IMR-90 (cell line): Measurements from ENCODE around the gene RRP8. TPM values are rescaled to one million over a fixed set of nuclear protein-coding genes. Genes with fewer than 3 reads are reported as not detected.

Experiments used
- ATAC-seq: fragments of 200-7000 bp; cut with Tn5 transposase; 2 replicates; pipeline ENCODE4 v1.9.1; 2020; ENCODE audit warnings: low read depth, mild to moderate bottlenecking, moderate library complexity
- BruUV-seq: library from RNA; stranded (reverse); fragments of 400-500 nt; replicated peaks from 2 replicates; lab custom pipeline; 2021; lab: Mats Ljungman, UMichigan
- CTCF ChIA-PET: fragments of 300-600 bp; formaldehyde crosslinking; extraction: SDS; loops from one replicate; lab custom pipeline; 2021; ENCODE audit warnings: antibody characterized with exemption; lab: Yijun Ruan, JAX
- POLR2A ChIA-PET: fragments of 300-600 bp; sonication (Branson Sonifier 250); formaldehyde crosslinking; loops from one replicate; lab custom pipeline; 2022; ENCODE audit warnings: antibody characterized with exemption; ENCODE audit not compliant: unreplicated experiment; lab: Charles Lee
- DNase-seq: peaks from one replicate; pipeline ENCODE4 v3.0.0; 2013
- H2AFZ ChIP-seq: replicated peaks from 2 replicates; pipeline ENCODE3; 2013; ENCODE audit warnings: low read length, mild to moderate bottlenecking; ENCODE audit not compliant: poor library complexity
- H2AK5ac ChIP-seq: 2 replicates; pipeline ENCODE4 v1.6.1; 2013; ENCODE audit warnings: low read depth, low read length, inconsistent platforms
- H2AK9ac ChIP-seq: replicated peaks from 2 replicates; pipeline ENCODE3; 2013; ENCODE audit warnings: mild to moderate bottlenecking, low read depth, low read length, moderate library complexity; ENCODE audit not compliant: poor library complexity
- H2BK120ac ChIP-seq: 2 replicates; pipeline ENCODE4 v1.6.1; 2013; ENCODE audit warnings: low read depth, low read length, inconsistent platforms
- H2BK15ac ChIP-seq: 3 replicates; pipeline ENCODE4 v1.6.1; 2013; ENCODE audit warnings: low read depth, low read length, inconsistent platforms
- H2BK20ac ChIP-seq: 2 replicates; pipeline ENCODE4 v1.6.1; 2013; ENCODE audit warnings: low read depth, mild to moderate bottlenecking, inconsistent platforms, low read length, moderate library complexity
- H2BK5ac ChIP-seq: 2 replicates; pipeline ENCODE4 v1.6.1; 2013; ENCODE audit warnings: mild to moderate bottlenecking, low read depth, low read length, inconsistent platforms; ENCODE audit not compliant: poor library complexity, severe bottlenecking
- H3K14ac ChIP-seq: replicated peaks from 2 replicates; pipeline ENCODE4 v1.6.1; 2013; ENCODE audit warnings: low read depth, low read length, inconsistent platforms
- H3K18ac ChIP-seq: 2 replicates; pipeline ENCODE4 v1.6.1; 2013; ENCODE audit warnings: low read depth, low read length, control low read depth
- H3K23ac ChIP-seq: 2 replicates; pipeline ENCODE4 v1.6.1; 2013; ENCODE audit warnings: low read depth, low read length, inconsistent platforms
- H3K27ac ChIP-seq: 2 replicates; pipeline ENCODE4 v1.5.1; 2013; ENCODE audit warnings: mild to moderate bottlenecking, control low read depth, low read length; ENCODE audit not compliant: insufficient read depth
- H3K27me3 ChIP-seq: 2 replicates; pipeline ENCODE4 v1.6.1; 2013; ENCODE audit warnings: low read length; ENCODE audit not compliant: control insufficient read depth, insufficient read depth
- H3K36me3 ChIP-seq: 2 replicates; pipeline ENCODE4 v1.6.1; 2013; ENCODE audit warnings: low read length, mixed read lengths; ENCODE audit not compliant: control insufficient read depth, insufficient read depth
- H3K4ac ChIP-seq: 2 replicates; pipeline ENCODE4 v1.6.1; 2013; ENCODE audit warnings: low read depth, low read length, inconsistent platforms
- H3K4me1 ChIP-seq: 2 replicates; pipeline ENCODE4 v1.6.1; 2013; ENCODE audit warnings: low read length, mixed read lengths; ENCODE audit not compliant: control insufficient read depth, insufficient read depth
- H3K4me2 ChIP-seq: 2 replicates; pipeline ENCODE4 v1.6.1; 2013; ENCODE audit warnings: low read depth, mild to moderate bottlenecking, control low read depth, low read length, moderate library complexity
- H3K4me3 ChIP-seq: 2 replicates; pipeline ENCODE4 v1.5.1; 2013; ENCODE audit warnings: low read depth, mild to moderate bottlenecking, control low read depth, low read length, moderate library complexity; ENCODE audit not compliant: insufficient read depth
- H3K56ac ChIP-seq: 2 replicates; pipeline ENCODE4 v1.6.1; 2013; ENCODE audit warnings: low read length, inconsistent platforms; ENCODE audit not compliant: insufficient read depth; ENCODE audit errors: extremely low read depth
- H3K79me1 ChIP-seq, 2 experiments: 2 replicates each; pipeline ENCODE4 v1.6.1; 2013; ENCODE audit warnings: low read length in 2 of 2, inconsistent platforms in 1 of 2, low read depth in 1 of 2
- H3K9ac ChIP-seq: 2 replicates; pipeline ENCODE4 v1.6.1; 2013; ENCODE audit warnings: low read depth, low read length, control low read depth
- H3K9me1 ChIP-seq: 2 replicates; pipeline ENCODE4 v1.6.1; 2013; ENCODE audit warnings: low read length, inconsistent platforms; ENCODE audit not compliant: insufficient read depth
- H3K9me3 ChIP-seq: 2 replicates; pipeline ENCODE4 v1.6.1; 2013; ENCODE audit warnings: low read length; ENCODE audit not compliant: control insufficient read depth, insufficient read depth
- H4K20me1 ChIP-seq: 2 replicates; pipeline ENCODE4 v1.6.1; 2013; ENCODE audit warnings: low read length, inconsistent platforms; ENCODE audit not compliant: insufficient read depth
- H4K5ac ChIP-seq: 2 replicates; pipeline ENCODE4 v1.6.1; 2013; ENCODE audit warnings: mild to moderate bottlenecking, low read depth, low read length, control low read depth
- H4K8ac ChIP-seq, 2 experiments: 2 replicates each; pipeline ENCODE4 v1.6.1; 2013; ENCODE audit warnings: low read depth in 2 of 2, low read length in 2 of 2, control low read depth in 1 of 2, inconsistent platforms in 1 of 2
- H4K91ac ChIP-seq: 2 replicates; pipeline ENCODE4 v1.6.1; 2013; ENCODE audit warnings: low read depth, low read length, inconsistent platforms; ENCODE audit not compliant: insufficient read depth
- BHLHE40 ChIP-seq: fragments of 150-350 bp; IDR thresholded peaks from 2 replicates; pipeline ENCODE4 v1.6.1; 2016; ENCODE audit warnings: mild to moderate bottlenecking, low read depth, low read length
- CEBPB ChIP-seq: IDR thresholded peaks from 2 replicates; pipeline ENCODE4 v1.6.1; 2012; ENCODE audit warnings: low read depth, low read length, improper control_type of control experiment
- CHD1 ChIP-seq: IDR thresholded peaks from 2 replicates; pipeline ENCODE4 v1.6.1; 2012; ENCODE audit warnings: low read depth, low read length, improper control_type of control experiment
- ELK1 ChIP-seq: fragments of 150-350 bp; IDR thresholded peaks from 2 replicates; pipeline ENCODE4 v1.6.1; 2016; ENCODE audit warnings: low read depth, mild to moderate bottlenecking, low read length, moderate library complexity, borderline replicate concordance
- FOS ChIP-seq: fragments of 150-350 bp; IDR thresholded peaks from 2 replicates; pipeline ENCODE4 v1.6.1; 2016; ENCODE audit warnings: low read depth, low read length
- MAFK ChIP-seq: IDR thresholded peaks from 2 replicates; pipeline ENCODE4 v1.6.1; 2012; ENCODE audit warnings: low read depth, low read length, improper control_type of control experiment
- MXI1 ChIP-seq: IDR thresholded peaks from 2 replicates; pipeline ENCODE4 v1.6.1; 2012; ENCODE audit warnings: low read depth, mild to moderate bottlenecking, low read length, moderate library complexity, borderline replicate concordance
- NFE2L2 ChIP-seq: fragments of 150-350 bp; IDR thresholded peaks from 2 replicates; pipeline ENCODE4 v1.6.1; 2016; ENCODE audit warnings: low read depth, mild to moderate bottlenecking, low read length
- POLR2A ChIP-seq: IDR thresholded peaks from 2 replicates; pipeline ENCODE4 v1.6.1; 2012; ENCODE audit warnings: mild to moderate bottlenecking, low read depth, low read length
- RAD21 ChIP-seq: IDR thresholded peaks from 2 replicates; pipeline ENCODE4 v1.6.1; 2012; ENCODE audit warnings: low read length, improper control_type of control experiment
- RCOR1 ChIP-seq: IDR thresholded peaks from 2 replicates; pipeline ENCODE4 v1.6.1; 2012; ENCODE audit warnings: mild to moderate bottlenecking, low read length, improper control_type of control experiment; ENCODE audit not compliant: insufficient replicate concordance
- RFX5 ChIP-seq: IDR thresholded peaks from 2 replicates; pipeline ENCODE4 v1.8.0; 2012; ENCODE audit warnings: low read depth, mild to moderate bottlenecking, low read length, moderate library complexity
- WGBS, 2 experiments: methylation state at CpG; one replicate each; pipeline versions ENCODE4 v1.1.5 to v1.1.7; 2013; ENCODE audit warnings: missing lambda C conversion rate in 2 of 2; ENCODE audit not compliant: insufficient read length in 1 of 2; ENCODE audit errors: extremely low coverage in 2 of 2; 5-methylcytosine and 5-hydroxymethylcytosine counted together
- dilution Hi-C: fragments of 300-500 bp; cut with HindIII; formaldehyde crosslinking; loops from one replicate; pipeline ENCODE4 v1.14.3; 2018; ENCODE audit warnings: low sequenced_read_pairs; ENCODE audit not compliant: unreplicated experiment
- in situ Hi-C: fragments of 300-500 bp; cut with MboI; formaldehyde crosslinking; loops from 3 replicates; pipeline ENCODE4 v1.14.3; 2019; ENCODE audit warnings: low sequenced_read_pairs, inconsistent platforms, mixed read lengths
- intact Hi-C: fragments of 100-400 bp; cut with micrococcal nuclease; formaldehyde crosslinking; loops from 2 replicates; pipeline ENCODE4 v1.10.0; 2022
- polyA plus RNA-seq, 3 experiments: library from polyadenylated mRNA; depleted of rRNA; stranded (reverse); fragments of >200 nt; gene quantifications; 2 replicates each; pipeline ENCODE4 v1.2.3, GENCODE V29; 2012; ENCODE audit warnings: low replicate concordance in 1 of 3
- total RNA-seq: library from RNA; depleted of rRNA; stranded (reverse); fragments of >200 nt; gene quantifications from 2 replicates; pipeline ENCODE4 v1.2.3, GENCODE V29; 2012
- TF ChIP-seq, protein P1 (sequence below): conservative IDR thresholded peaks from 2 replicates; pipeline ENCODE4 v1.5.1; 2012; ENCODE audit warnings: mild to moderate bottlenecking, low read depth, low read length, improper control_type of control experiment
- TF ChIP-seq, protein P2 (sequence below): fragments of 150-350 bp; IDR thresholded peaks from 2 replicates; pipeline ENCODE4 v1.6.1; 2017; ENCODE audit warnings: mild to moderate bottlenecking, antibody characterized with exemption, low read length, low read depth

The RRP8 gene
- total and polyA plus RNA-seq, 2 of the 4 experiments (the other 2 are of a cell fraction), result 10.8 to 11.5 TPM

DNA sequence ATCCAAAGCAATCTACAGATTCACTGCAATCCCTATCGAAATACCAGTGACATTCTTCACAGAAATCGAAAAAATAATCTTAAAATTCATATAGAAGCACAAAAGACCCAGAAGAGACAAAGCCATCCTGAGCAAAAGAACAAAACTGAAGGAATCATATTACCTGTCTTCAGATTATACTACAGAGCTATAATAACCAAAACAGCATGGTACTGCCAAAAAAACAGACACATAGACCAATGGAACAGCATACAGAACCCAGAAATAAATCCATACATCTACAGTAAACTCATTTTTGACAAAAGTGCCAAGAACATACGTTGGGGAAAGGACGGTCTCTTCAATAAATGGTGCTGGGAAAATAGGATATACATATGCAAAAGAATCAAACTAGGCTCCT, 18.9 kb downstream of the RRP8 start:
- Histone ChIP-seq H3K36me3 (0 out of 2 replicates have a peak, but pooled peaks cover 1% of the 10 kb centered on the region), H2AK5ac (no peak overlapping the region), H4K91ac (no peak overlapping the region), H3K4me1 (no peaks in the 10 kb centered on the region), H3K56ac (no peak overlapping the region), H2BK15ac (no peak overlapping the region), H4K8ac (no peak overlapping the region), H3K9me1 (peaks cover 10% of the 10 kb centered on the region; the same call in 1 of the 2 replicates), H3K79me1 (peaks cover 0 to 6% of the 10 kb centered on the region in 2 experiments; a peak in 2 of 4 replicates), H2AFZ (no peak overlapping the region), H2BK20ac (no peak overlapping the region), H3K27me3 (no peaks in the 10 kb centered on the region), H2BK5ac (no peak overlapping the region), H3K27ac (no peak overlapping the region), H2BK120ac (no peak overlapping the region), H3K18ac (no peak overlapping the region), H3K4ac (no peak overlapping the region), H2AK9ac (no peak overlapping the region), H3K23ac (no peak overlapping the region), H3K9me3 (peaks cover 2% of the 10 kb centered on the region; the same call in 1 of the 2 replicates), H3K4me3 (no peak overlapping the region), H4K5ac (no peak overlapping the region), H3K9ac (no peak overlapping the region), H3K14ac (no peak overlapping the region), H4K20me1 (no peaks in the 10 kb centered on the region; the same call in 1 of the 2 replicates), H3K4me2 (no peak overlapping the region)
- ATAC-seq (no peak), DNase-seq (no peak)
- TF ChIP-seq MAFK (no peak), CHD1 (no peak), ELK1 (no peak), FOS (no peak), NFE2L2 (no peak), RAD21 (no peak), RCOR1 (no peak), RFX5 (no peak), MXI1 (no peak), BHLHE40 (no peak), CEBPB (no peak), POLR2A (no peak)
- TF ChIP-seq, protein P1, sequence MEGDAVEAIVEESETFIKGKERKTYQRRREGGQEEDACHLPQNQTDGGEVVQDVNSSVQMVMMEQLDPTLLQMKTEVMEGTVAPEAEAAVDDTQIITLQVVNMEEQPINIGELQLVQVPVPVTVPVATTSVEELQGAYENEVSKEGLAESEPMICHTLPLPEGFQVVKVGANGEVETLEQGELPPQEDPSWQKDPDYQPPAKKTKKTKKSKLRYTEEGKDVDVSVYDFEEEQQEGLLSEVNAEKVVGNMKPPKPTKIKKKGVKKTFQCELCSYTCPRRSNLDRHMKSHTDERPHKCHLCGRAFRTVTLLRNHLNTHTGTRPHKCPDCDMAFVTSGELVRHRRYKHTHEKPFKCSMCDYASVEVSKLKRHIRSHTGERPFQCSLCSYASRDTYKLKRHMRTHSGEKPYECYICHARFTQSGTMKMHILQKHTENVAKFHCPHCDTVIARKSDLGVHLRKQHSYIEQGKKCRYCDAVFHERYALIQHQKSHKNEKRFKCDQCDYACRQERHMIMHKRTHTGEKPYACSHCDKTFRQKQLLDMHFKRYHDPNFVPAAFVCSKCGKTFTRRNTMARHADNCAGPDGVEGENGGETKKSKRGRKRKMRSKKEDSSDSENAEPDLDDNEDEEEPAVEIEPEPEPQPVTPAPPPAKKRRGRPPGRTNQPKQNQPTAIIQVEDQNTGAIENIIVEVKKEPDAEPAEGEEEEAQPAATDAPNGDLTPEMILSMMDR, result no peak
- TF ChIP-seq, protein P2, sequence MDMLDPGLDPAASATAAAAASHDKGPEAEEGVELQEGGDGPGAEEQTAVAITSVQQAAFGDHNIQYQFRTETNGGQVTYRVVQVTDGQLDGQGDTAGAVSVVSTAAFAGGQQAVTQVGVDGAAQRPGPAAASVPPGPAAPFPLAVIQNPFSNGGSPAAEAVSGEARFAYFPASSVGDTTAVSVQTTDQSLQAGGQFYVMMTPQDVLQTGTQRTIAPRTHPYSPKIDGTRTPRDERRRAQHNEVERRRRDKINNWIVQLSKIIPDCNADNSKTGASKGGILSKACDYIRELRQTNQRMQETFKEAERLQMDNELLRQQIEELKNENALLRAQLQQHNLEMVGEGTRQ, result no peak
- BruUV-seq, result no TSS peak
- intact Hi-C loops, result no loop called here
- ChIA-PET CTCF (no interaction called here), POLR2A (no interaction called here)
- dilution Hi-C loops, result no loop called here
- no CpG with 5 or more reads among the region's 4 CpGs for WGBS, 2 experiments
- in situ Hi-C loops, result no loop called here
